Neural crest cell (in vitro differentiated cells): ENCODE results near the gene ATXN7. TPM values are rescaled to one million over a fixed set of nuclear protein-coding genes. Genes with fewer than 3 reads are reported as not detected.

Experiments
- DNase-seq: peaks from one replicate; pipeline ENCODE4 v3.0.0; 2021; ENCODE audit warnings: low read depth, mixed read lengths, low spot score
- H3K27ac Mint-ChIP-seq: one replicate; pipeline ENCODE4 v1.8.0; 2021; ENCODE audit warnings: mild to moderate bottlenecking, mixed read lengths; ENCODE audit not compliant: unreplicated experiment
- H3K27me3 Mint-ChIP-seq: 2 replicates; pipeline ENCODE4 v1.8.0; 2021; ENCODE audit warnings: low read depth, mild to moderate bottlenecking, mixed read lengths
- H3K36me3 Mint-ChIP-seq: 2 replicates; pipeline ENCODE4 v1.8.0; 2021; ENCODE audit warnings: low read depth, mild to moderate bottlenecking, mixed read lengths
- H3K4me1 Mint-ChIP-seq: 2 replicates; pipeline ENCODE4 v1.8.0; 2021; ENCODE audit warnings: mixed read lengths
- H3K4me3 Mint-ChIP-seq: one replicate; pipeline ENCODE4 v1.8.0; 2021; ENCODE audit warnings: mild to moderate bottlenecking, mixed read lengths
- H3K9me3 Mint-ChIP-seq: 2 replicates; pipeline ENCODE4 v1.8.0; 2021; ENCODE audit warnings: mixed read lengths
- CTCF ChIP-seq: fragments of 200-600 bp; sonication (generic); conservative IDR thresholded peaks from 2 replicates; pipeline ENCODE4 v1.5.0; 2021; ENCODE audit warnings: antibody characterized with exemption, mild to moderate bottlenecking
- total RNA-seq: library from RNA; stranded (reverse); gene quantifications from 2 replicates; pipeline ENCODE4 v1.2.1, GENCODE V29; 2021

Gene ATXN7
- total RNA-seq, 1 donor from 2014 or later, result 21.7 TPM

DNA sequence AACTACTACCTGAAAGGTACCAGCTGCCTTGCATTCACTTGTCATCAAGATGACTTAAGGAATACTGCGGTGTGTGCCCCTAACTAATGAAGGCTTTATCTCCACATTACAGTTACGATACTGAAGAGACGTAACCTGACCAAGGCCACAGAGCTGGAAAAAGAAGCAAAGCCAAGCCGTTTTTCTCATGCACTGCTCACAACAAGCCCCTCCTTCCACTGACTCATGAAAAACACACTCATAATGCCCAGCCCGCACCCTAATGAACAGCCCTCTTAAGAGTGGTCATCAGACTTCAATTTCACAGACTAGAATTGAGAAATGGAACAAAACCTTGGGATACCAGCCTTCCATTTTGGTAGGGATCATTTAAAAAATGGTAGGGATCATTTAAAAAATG lies 148.0 kb downstream of the ATXN7 start:
- no peaks in the 10 kb centered on the region for H3K27me3 Mint-ChIP-seq
- peak overlapping the region; percentile 72 for H3K27ac Mint-ChIP-seq
- no peaks in the 10 kb centered on the region for H3K4me1 Mint-ChIP-seq
- DNase-seq, result no peak
- peaks cover 22% of the 10 kb centered on the region for H3K36me3 Mint-ChIP-seq
- no peaks in the 10 kb centered on the region for H3K9me3 Mint-ChIP-seq
- TF ChIP-seq CTCF, result no peak
- H3K4me3 Mint-ChIP-seq, result no peak overlapping the region

DNA sequence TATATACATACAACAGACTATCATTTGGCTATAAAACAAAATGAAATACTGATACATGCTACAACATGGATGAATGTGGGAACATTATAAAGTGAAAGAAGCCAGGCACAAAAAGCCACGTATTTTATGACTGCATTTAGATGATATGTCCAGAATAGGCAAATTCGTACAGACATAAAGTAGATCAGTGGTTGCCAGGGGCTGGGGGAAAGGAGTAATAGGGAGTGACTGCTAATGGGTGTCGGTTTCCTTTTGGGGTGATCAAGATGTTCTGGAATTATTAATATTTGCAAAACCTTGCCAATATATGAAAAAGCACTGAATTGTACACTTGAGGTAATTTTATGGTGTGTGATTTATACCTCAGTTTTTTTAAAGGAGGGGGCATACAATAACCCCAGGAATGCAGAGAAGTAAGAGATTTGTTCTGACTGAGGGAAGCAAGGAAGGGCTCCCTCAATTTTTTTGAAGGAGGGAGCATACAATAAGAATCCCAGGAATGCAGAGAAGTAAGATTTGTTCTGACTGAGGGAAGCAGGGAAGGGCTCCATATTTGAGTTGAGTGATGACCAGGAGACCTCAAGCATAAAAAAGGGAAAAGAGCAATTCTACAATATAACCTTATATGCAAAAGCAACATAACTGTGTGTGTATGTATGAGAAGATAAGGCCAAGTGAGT lies 153.4 kb downstream of the ATXN7 start:
- Mint-ChIP-seq H3K4me3 (peak overlapping the region; percentile 11), H3K36me3 (peaks cover 18% of the 10 kb centered on the region), H3K4me1 (peaks cover 8% of the 10 kb centered on the region), H3K27ac (no peak overlapping the region), H3K27me3 (no peaks in the 10 kb centered on the region), H3K9me3 (no peaks in the 10 kb centered on the region)
- TF ChIP-seq CTCF, result no peak
- DNase-seq, result no peak

DNA sequence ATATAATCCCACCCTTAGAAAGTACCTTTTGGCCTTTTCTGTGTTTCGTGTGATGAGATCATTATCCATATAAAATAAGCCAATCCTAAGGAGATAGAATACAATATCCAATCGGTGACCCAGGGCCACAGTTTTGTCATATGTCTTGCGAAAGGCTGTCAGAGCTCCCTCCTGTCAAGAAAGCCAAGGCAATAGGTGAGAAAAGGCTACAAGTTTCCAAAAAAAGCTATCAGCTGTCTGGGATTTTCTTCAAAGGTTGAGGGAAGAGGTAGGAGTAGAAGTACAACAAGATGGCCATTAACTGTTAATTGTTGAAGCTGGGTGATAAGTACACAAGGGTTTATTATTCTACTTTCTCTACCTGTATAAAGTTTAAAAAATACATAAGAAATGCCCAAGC lies 155.6 kb downstream of the ATXN7 start:
- H3K4me3 Mint-ChIP-seq, result peak overlapping the region; percentile 54
- DNase-seq, result no peak
- TF ChIP-seq CTCF, result no peak
- peaks cover 13% of the 10 kb centered on the region for H3K36me3 Mint-ChIP-seq
- peaks cover 21% of the 10 kb centered on the region for H3K4me1 Mint-ChIP-seq
- no peaks in the 10 kb centered on the region for H3K9me3 Mint-ChIP-seq
- no peak overlapping the region for H3K27ac Mint-ChIP-seq
- H3K27me3 Mint-ChIP-seq, result no peaks in the 10 kb centered on the region

- Mint-ChIP-seq H3K4me3 (no peak overlapping the region), H3K4me1 (peaks cover 21% of the 10 kb centered on the region), H3K27ac (no peak overlapping the region)
These were observed 156.2 kb downstream of the ATXN7 start for GRCh38 chr3:64019879-64020278.

GRCh38 chr3:64021922-64022321 lies 158.3 kb downstream of the ATXN7 start:
- H3K4me1 Mint-ChIP-seq, result peaks cover 21% of the 10 kb centered on the region
- H3K27me3 Mint-ChIP-seq, result no peaks in the 10 kb centered on the region
- H3K9me3 Mint-ChIP-seq, result no peaks in the 10 kb centered on the region
- H3K27ac Mint-ChIP-seq, result no peak overlapping the region
- peak overlapping the region; percentile 89 for H3K4me3 Mint-ChIP-seq
- H3K36me3 Mint-ChIP-seq, result peaks cover 8% of the 10 kb centered on the region
- no peak for DNase-seq
- no peak for TF ChIP-seq CTCF

More at GRCh38 chr3:64019879-64020278, 156.2 kb downstream of the ATXN7 start:
- no peak for DNase-seq
- no peak for TF ChIP-seq CTCF
- Mint-ChIP-seq H3K9me3 (no peaks in the 10 kb centered on the region), H3K27me3 (no peaks in the 10 kb centered on the region), H3K36me3 (peaks cover 8% of the 10 kb centered on the region)
